GM04504 (cell line): ENCODE results near the gene CCDC83.
"Not testable (repeated sequence)": the region's sequence is repeated elsewhere in the genome, so short reads cannot be mapped to it uniquely, and the experiment has no call there.

Experiments used
- DNase-seq: peaks from one replicate; pipeline ENCODE4 v3.0.0-alpha.2; 2012; ENCODE audit warnings: low read depth

CCDC83 gene

GRCh38 chr11:85889108-85889507, 33.9 kb downstream of the CCDC83 start:
- no peak for DNase-seq

GRCh38 chr11:85889676-85890579, 34.7 kb downstream of the CCDC83 start:
- DNase-seq = peak; percentile 47

GRCh38 chr11:85893395-85893794, 38.2 kb downstream of the CCDC83 start:
- DNase-seq = no peak

- no peak for DNase-seq
Measured at GRCh38 chr11:85896876-85897275, 41.7 kb downstream of the CCDC83 start.

- no peak for DNase-seq
Measured at GRCh38 chr11:85898456-85898855, 43.3 kb downstream of the CCDC83 start.

GRCh38 chr11:85902353-85902752, 47.2 kb downstream of the CCDC83 start:
- DNase-seq = no peak

GRCh38 chr11:85903406-85903805, 48.2 kb downstream of the CCDC83 start:
- no peak for DNase-seq

- DNase-seq = no peak
Measured at GRCh38 chr11:85903811-85904210, 48.6 kb downstream of the CCDC83 start.

GRCh38 chr11:85912414-85912813, 57.2 kb downstream of the CCDC83 start:
- no peak for DNase-seq

- no peak for DNase-seq
Measured at GRCh38 chr11:85913513-85913912, 58.3 kb downstream of the CCDC83 start.

GRCh38 chr11:85914425-85914824, 59.2 kb downstream of the CCDC83 start:
- DNase-seq = no peak

- DNase-seq = no peak
Measured at GRCh38 chr11:85918910-85919794, 64.0 kb downstream of the CCDC83 start.

GRCh38 chr11:85922367-85922766, 67.2 kb downstream of the CCDC83 start:
- no peak for DNase-seq

GRCh38 chr11:85923455-85923854, 68.3 kb downstream of the CCDC83 start:
- no peak for DNase-seq

- not testable (repeated sequence) for DNase-seq
Measured at GRCh38 chr11:85926653-85927214, 71.6 kb downstream of the CCDC83 start.

GRCh38 chr11:85930879-85931366, 75.7 kb downstream of the CCDC83 start:
- no peak for DNase-seq

GRCh38 chr11:85934596-85935169, 79.5 kb downstream of the CCDC83 start:
- no peak for DNase-seq

- no peak for DNase-seq
Measured at GRCh38 chr11:85935751-85936150, 80.6 kb downstream of the CCDC83 start.

GRCh38 chr11:85937835-85938234, 82.7 kb downstream of the CCDC83 start:
- DNase-seq = no peak

GRCh38 chr11:85939099-85940015, 84.2 kb downstream of the CCDC83 start:
- no peak for DNase-seq
